ENCODE results near the gene ACAA2. TPM values are rescaled to one million over a fixed set of nuclear protein-coding genes. Genes with fewer than 3 reads are reported as not detected.

Gene ACAA2
- polyA plus RNA-seq, 3 donors = 20.8 to 109 (median 97.6) TPM

DNA sequence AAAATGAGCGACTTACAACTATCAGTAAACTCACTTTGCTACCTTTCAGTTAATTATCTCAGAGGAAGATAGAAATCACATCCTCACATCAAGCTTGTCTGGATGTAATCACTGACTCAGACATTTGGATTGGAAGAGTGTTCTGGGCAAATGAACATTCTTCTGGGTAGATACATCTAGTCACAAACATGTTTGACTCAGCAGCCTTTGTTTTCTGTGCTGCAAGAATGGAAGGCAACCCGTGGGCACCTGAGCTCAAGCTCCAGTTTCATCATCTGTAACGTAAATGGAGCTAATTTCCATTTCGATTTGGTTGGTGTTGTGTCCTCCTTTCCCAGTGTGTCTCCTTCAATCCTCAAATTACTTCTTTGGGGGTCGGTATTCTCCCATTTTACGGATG is 58.5 kb downstream of the ACAA2 start:
- DNase-seq = no peak
- intact Hi-C loops (cut with micrococcal nuclease) = no loop called here
- WGBS (ENCODE audit: insufficient coverage) = 94% methylated on average over 2 of the region's 6 CpGs
- peaks cover 0 to 5% (median 2%) of the 10 kb centered on the region in 7 donors for H3K9me3 Mint-ChIP-seq
- H3K79me2 ChIP-seq (ENCODE audit: insufficient read depth, low read length) = no peaks in the 10 kb centered on the region
- no peak overlapping the region for H2AFZ ChIP-seq (ENCODE audit: insufficient read depth, low read depth, low read length, poor library complexity, severe bottlenecking)
- peaks cover 6 to 14% (median 13%) of the 10 kb centered on the region in 3 donors for H3K27me3 Mint-ChIP-seq (ENCODE audit: low read depth in 3 of 3)
- no peak overlapping the region for H3K4me3 ChIP-seq (replicated peaks in 1 of 3; ENCODE audit: low read depth in 2 of 3, low read length in 3 of 3)
- H3K27ac Mint-ChIP-seq = no peak overlapping the region
- peaks cover 5 to 9% of the 10 kb centered on the region in 2 donors for H3K4me1 ChIP-seq (ENCODE audit: control insufficient read depth in 1 of 2, insufficient read depth in 2 of 2, low read length in 2 of 2)
- no peaks in the 10 kb centered on the region for H3K36me3 Mint-ChIP-seq
- H3K27ac ChIP-seq (ENCODE audit: low read depth in 1 of 2, low read length in 2 of 2) = no peak overlapping the region
- TF ChIP-seq, protein P1, sequence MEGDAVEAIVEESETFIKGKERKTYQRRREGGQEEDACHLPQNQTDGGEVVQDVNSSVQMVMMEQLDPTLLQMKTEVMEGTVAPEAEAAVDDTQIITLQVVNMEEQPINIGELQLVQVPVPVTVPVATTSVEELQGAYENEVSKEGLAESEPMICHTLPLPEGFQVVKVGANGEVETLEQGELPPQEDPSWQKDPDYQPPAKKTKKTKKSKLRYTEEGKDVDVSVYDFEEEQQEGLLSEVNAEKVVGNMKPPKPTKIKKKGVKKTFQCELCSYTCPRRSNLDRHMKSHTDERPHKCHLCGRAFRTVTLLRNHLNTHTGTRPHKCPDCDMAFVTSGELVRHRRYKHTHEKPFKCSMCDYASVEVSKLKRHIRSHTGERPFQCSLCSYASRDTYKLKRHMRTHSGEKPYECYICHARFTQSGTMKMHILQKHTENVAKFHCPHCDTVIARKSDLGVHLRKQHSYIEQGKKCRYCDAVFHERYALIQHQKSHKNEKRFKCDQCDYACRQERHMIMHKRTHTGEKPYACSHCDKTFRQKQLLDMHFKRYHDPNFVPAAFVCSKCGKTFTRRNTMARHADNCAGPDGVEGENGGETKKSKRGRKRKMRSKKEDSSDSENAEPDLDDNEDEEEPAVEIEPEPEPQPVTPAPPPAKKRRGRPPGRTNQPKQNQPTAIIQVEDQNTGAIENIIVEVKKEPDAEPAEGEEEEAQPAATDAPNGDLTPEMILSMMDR (IDR thresholded peaks at IDR 0.05) = no peak
- peaks cover 0 to 6% of the 10 kb centered on the region in 2 donors for H3K27me3 ChIP-seq (ENCODE audit: control insufficient read depth in 2 of 2, insufficient read depth in 2 of 2, low read length in 2 of 2)
- no peaks in the 10 kb centered on the region for H3K9me3 ChIP-seq (replicated peaks in 1 of 2; ENCODE audit: control insufficient read depth in 1 of 2, insufficient read depth in 1 of 2, low read length in 2 of 2)
- no peak overlapping the region for H3K4me2 ChIP-seq (replicated peaks; ENCODE audit: extremely low read depth, low read length, poor library complexity, severe bottlenecking)
- H3K4me3 Mint-ChIP-seq = no peak overlapping the region
- H4K20me1 ChIP-seq (ENCODE audit: insufficient read depth, low read length) = no peaks in the 10 kb centered on the region
- no peaks in the 10 kb centered on the region for H3K36me3 ChIP-seq (replicated peaks in 1 of 2; ENCODE audit: control insufficient read depth in 1 of 2, insufficient read depth in 2 of 2, low read length in 2 of 2)
- no peaks in the 10 kb centered on the region for H3K4me1 Mint-ChIP-seq
- H3K9ac ChIP-seq (ENCODE audit: insufficient read depth, low read length, poor library complexity, severe bottlenecking) = no peak overlapping the region

- Mint-ChIP-seq H3K27me3 (ENCODE audit: low read depth in 3 of 3) (peaks cover 6 to 11% (median 8%) of the 10 kb centered on the region in 3 donors), H3K36me3 (no peaks in the 10 kb centered on the region), H3K9me3 (peaks cover 0 to 5% (median 2%) of the 10 kb centered on the region in 7 donors), H3K27ac (no peak overlapping the region), H3K4me1 (no peaks in the 10 kb centered on the region), H3K4me3 (no peak overlapping the region)
- WGBS (ENCODE audit: insufficient coverage) = no CpG with 5 or more reads among the region's 1 CpG
- Histone ChIP-seq H3K4me2 (replicated peaks; ENCODE audit: extremely low read depth, low read length, poor library complexity, severe bottlenecking) (no peak overlapping the region), H3K4me3 (replicated peaks in 1 of 3; ENCODE audit: low read depth in 2 of 3, low read length in 3 of 3) (no peak overlapping the region), H3K9ac (ENCODE audit: insufficient read depth, low read length, poor library complexity, severe bottlenecking) (no peak overlapping the region), H3K79me2 (ENCODE audit: insufficient read depth, low read length) (no peaks in the 10 kb centered on the region), H3K27ac (ENCODE audit: low read depth in 1 of 2, low read length in 2 of 2) (no peak overlapping the region), H3K36me3 (replicated peaks in 1 of 2; ENCODE audit: control insufficient read depth in 1 of 2, insufficient read depth in 2 of 2, low read length in 2 of 2) (no peaks in the 10 kb centered on the region), H4K20me1 (ENCODE audit: insufficient read depth, low read length) (no peaks in the 10 kb centered on the region), H3K4me1 (ENCODE audit: control insufficient read depth in 1 of 2, insufficient read depth in 2 of 2, low read length in 2 of 2) (peaks cover 5 to 9% of the 10 kb centered on the region in 2 donors), H3K9me3 (replicated peaks in 1 of 2; ENCODE audit: control insufficient read depth in 1 of 2, insufficient read depth in 1 of 2, low read length in 2 of 2) (no peaks in the 10 kb centered on the region), H2AFZ (ENCODE audit: insufficient read depth, low read depth, low read length, poor library complexity, severe bottlenecking) (no peak overlapping the region), H3K27me3 (ENCODE audit: control insufficient read depth in 2 of 2, insufficient read depth in 2 of 2, low read length in 2 of 2) (peaks cover 0 to 6% of the 10 kb centered on the region in 2 donors)
- DNase-seq = no peak
- intact Hi-C loops (cut with micrococcal nuclease) = no loop called here
- TF ChIP-seq, protein P1 (IDR thresholded peaks at IDR 0.05) = no peak
Measured at GRCh38 chr18:49753643-49754042, 59.7 kb downstream of the ACAA2 start.
